Heart left ventricle (tissue), 13 donors: Measurements from ENCODE around the gene DYSF.

Source experiments
- CTCF ChIP-seq, 12 donors: fragments of 200-600 bp; sonication (generic) in 4 of 12; IDR thresholded peaks; one replicate each; pipeline versions ENCODE4 v1.5.0 to v1.8.0; 2018 to 2022; ENCODE audit warnings: antibody characterized with exemption in 12 of 12, mild to moderate bottlenecking in 5 of 12
- POLR2A ChIP-seq, 2 donors: fragments of 450-650 bp; IDR thresholded peaks; one replicate each; pipeline ENCODE4 v1.6.1; 2017; ENCODE audit warnings: antibody characterized with exemption in 2 of 2, mild to moderate bottlenecking in 2 of 2, moderate library complexity in 2 of 2
- donor health status: ischemic (EF 13 %, LVEDD 7.1; RV severe dilation, severe dysfunction).
- donor health status: DM: no; HTN: yes; CAD: no.
- donor health status: DM: no; HTN: no; CAD: no.
- donor health status: ischemic (EF 25% LVEDD 6.9; RV normal size, moderate dysfunction).
- donor health status: ischemic (EF 25% LVEDD 5.7; RV mildly dilated, moderate dysfunction).
- donor health status: ischemic (EF 35%, LVEDD 5.7; RV mildly dilated, moderate dysfunction).
- donor health status: nonischemic (EF 11% LVEDD 7.7; RV severe dilation, severe dysfunction).
- donor health status: DM: yes; HTN: yes; CAD: no.
- donor health status: PGD.
- donor health status: ischemic (EF 29% LVEDD 5.4; RV normal size, mild dysfunction).
- donor health status: nonischemic (EF 23%, LVEDD 6.1; RV moderate dilation, normal function).

GRCh38 chr2:71482055-71482454 is 28.7 kb downstream of the DYSF start:
- TF ChIP-seq CTCF (IDR thresholded peaks at IDR 0.05) (no peak), POLR2A (IDR thresholded peaks at IDR 0.05) (no peak)
